HG03565 (cell line): ENCODE measurements around the gene PPOX.

Source experiments
- ATAC-seq: cut with Tn5 transposase; IDR thresholded peaks from one replicate; pipeline ENCODE4 v1.9.1; 2021; ENCODE audit warnings: mild to moderate bottlenecking, moderate library complexity; ENCODE audit not compliant: unreplicated experiment

The PPOX gene

GRCh38 chr1:161165742-161166668 is at the start of gene PPOX:
Gene PPOX, plus strand, starts transcription at chr1:161166426. Its CDS starts 422 bp downstream, at chr1:161166848.
- ATAC-seq: peak; percentile 91

- peak; percentile 68 for ATAC-seq
Observed at GRCh38 chr1:161117759-161118581, 48.3 kb upstream of the PPOX start, which contains the start of the genes NIT1 and PFDN2. Gene NIT1, plus strand, starts transcription at chr1:161118105. Its CDS starts 72 bp downstream, at chr1:161118177. Gene PFDN2, minus strand, starts transcription at chr1:161118037. Its CDS starts 11 bp downstream, at chr1:161118026.

- no peak for ATAC-seq
Observed at GRCh38 chr1:161119092-161119903, 46.9 kb upstream of the PPOX start.

- ATAC-seq: no peak
Observed at GRCh38 chr1:161121042-161121650, 45.1 kb upstream of the PPOX start.

GRCh38 chr1:161121834-161122233 is 44.4 kb upstream of the PPOX start:
- no peak for ATAC-seq

GRCh38 chr1:161122967-161123366 is 43.3 kb upstream of the PPOX start:
- ATAC-seq: no peak

- ATAC-seq: no peak
Observed at GRCh38 chr1:161127649-161128048, 38.6 kb upstream of the PPOX start.

- no peak for ATAC-seq
Observed at GRCh38 chr1:161128591-161129420, 37.4 kb upstream of the PPOX start.

- no peak for ATAC-seq
Observed at GRCh38 chr1:161130266-161130665, 36.0 kb upstream of the PPOX start.

GRCh38 chr1:161131523-161132409 is 34.5 kb upstream of the PPOX start:
- ATAC-seq: no peak

GRCh38 chr1:161132410-161133219 is 33.6 kb upstream of the PPOX start, which contains the start of gene DEDD:
Gene DEDD, minus strand, starts transcription at chr1:161132667. Its CDS starts 8,205 bp downstream, at chr1:161124462.
- peak; percentile 92 for ATAC-seq

- no peak for ATAC-seq
Observed at GRCh38 chr1:161133220-161133740, 32.9 kb upstream of the PPOX start.

GRCh38 chr1:161137881-161138280 is 28.3 kb upstream of the PPOX start:
- no peak for ATAC-seq

- no peak for ATAC-seq
Observed at GRCh38 chr1:161138431-161138830, 27.8 kb upstream of the PPOX start.

- ATAC-seq: no peak
Observed at GRCh38 chr1:161139766-161140165, 26.5 kb upstream of the PPOX start.

- no peak for ATAC-seq
Observed at GRCh38 chr1:161140755-161141400, 25.3 kb upstream of the PPOX start.

- ATAC-seq: no peak
Observed at GRCh38 chr1:161145832-161146231, 20.4 kb upstream of the PPOX start.
